NCI-H82 treated with DMSO at 0.1 percent for 48 hours (cell line): ENCODE data around the gene URI1.
"Not testable (repeated sequence)": the region's sequence is repeated elsewhere in the genome, so short reads cannot be mapped to it uniquely, and the experiment has no call there.

ENCODE experiments used
- DNase-seq: peaks from one replicate; lab custom pipeline; 2025; ENCODE audit not compliant: unreplicated experiment; lab: John Stamatoyannopoulos, UW

Gene URI1

GRCh38 chr19:30020189-30020588, 78.2 kb downstream of the URI1 start:
- DNase-seq = no peak

DNA sequence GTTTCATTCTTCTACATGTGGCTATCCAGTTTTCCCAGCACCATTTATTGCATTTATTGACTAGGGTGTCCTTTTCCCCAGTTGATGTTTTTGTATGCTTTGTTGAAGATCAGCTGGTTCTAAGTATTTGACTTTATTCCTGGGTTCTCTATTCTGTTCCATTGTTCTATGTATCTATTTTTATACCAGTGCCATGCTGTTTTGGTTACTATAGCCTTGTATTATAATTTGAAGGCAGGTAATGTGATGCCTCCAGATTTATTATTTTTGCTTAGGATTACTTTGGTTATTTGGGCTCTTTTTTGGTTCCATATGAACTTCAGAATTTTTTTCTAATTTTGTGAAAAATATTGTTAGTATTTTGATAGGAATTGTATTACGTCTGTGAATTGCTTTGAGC, 80.6 kb downstream of the URI1 start:
- no peak for DNase-seq

DNA sequence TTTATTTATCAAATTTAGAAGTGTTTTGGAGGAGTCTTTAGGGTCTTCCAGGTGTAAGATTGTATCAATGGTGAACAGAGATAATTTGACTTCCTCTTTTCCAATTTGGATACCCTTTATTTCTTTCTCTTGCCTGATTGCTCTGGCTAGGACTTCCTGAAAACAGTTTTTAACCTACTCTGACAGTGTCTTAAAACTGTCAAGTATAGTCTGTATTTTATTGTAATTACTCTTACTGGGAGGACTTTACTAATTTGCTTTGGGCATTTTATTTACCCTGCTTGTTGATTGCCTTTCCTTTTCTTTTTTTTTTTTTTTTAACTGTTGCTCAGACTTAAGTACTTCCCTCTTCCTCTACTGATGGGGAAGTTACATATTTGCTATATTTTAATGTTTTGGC, 81.3 kb downstream of the URI1 start:
- DNase-seq = no peak

- DNase-seq = no peak
Measured at GRCh38 chr19:30024091-30024490, 82.1 kb downstream of the URI1 start.

DNA sequence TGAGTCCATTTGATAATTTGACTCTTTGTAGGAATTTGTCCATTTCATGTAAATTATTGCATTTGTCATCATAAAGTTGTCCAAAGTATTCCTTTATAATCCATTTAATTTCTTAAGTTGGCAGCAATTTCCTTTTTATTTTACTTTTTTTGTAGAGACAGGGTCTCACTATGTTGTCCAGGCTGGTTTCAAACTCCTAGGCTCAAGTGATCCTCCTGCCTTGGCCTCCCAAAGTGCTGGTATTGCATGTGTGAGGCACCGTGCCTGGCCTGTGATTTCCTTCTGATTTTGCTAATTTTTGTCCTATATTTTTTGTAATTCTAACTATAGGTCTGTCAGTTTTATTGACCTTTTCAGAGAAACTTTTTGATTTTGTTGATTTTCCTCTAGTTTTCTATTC, 84.9 kb downstream of the URI1 start:
- DNase-seq = no peak

DNA sequence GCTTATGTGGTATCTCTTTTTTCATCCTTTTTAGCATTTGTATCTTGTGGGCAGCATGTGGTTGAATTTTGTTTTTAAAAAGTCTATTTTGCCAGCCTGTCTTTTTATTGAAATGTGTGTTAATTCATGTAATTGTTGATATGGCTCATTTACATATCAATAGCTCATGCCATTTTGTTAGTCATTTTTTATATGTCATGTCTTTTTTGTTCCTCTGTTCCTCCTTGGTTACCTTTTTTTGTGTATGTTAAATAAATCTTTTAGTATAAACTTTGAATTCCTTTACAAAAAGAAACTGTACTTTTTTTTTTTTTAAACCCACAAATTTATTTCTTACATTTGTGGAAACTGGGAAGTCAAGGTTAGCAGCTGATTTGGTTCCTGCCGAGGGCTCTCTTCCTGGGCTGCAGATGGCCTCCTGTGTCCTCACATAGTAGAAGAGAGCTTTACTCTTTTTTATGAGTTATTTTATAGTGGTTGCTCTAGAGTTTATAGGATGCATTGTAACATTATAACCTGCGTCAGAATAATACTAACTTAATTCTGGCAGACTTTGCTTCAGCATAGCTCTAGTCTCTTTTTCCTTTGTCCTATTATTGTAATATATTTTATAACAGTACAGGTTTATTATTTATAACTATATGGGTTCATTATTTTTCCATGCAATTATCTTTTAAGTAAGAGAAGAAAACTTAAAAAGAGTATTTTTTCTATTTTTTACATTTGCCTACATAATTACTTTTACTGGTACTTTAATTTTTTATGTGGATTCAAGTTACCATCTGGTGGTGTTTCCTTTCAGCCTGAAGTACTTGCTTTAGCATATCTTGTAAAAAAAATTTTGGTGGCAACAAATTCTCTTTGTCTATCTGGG, 86.3 kb downstream of the URI1 start:
- DNase-seq = no peak

- no peak for DNase-seq
Measured at GRCh38 chr19:30028992-30029343, 86.9 kb downstream of the URI1 start.

- DNase-seq = no peak
Measured at GRCh38 chr19:30029721-30030510, 87.9 kb downstream of the URI1 start.

DNA sequence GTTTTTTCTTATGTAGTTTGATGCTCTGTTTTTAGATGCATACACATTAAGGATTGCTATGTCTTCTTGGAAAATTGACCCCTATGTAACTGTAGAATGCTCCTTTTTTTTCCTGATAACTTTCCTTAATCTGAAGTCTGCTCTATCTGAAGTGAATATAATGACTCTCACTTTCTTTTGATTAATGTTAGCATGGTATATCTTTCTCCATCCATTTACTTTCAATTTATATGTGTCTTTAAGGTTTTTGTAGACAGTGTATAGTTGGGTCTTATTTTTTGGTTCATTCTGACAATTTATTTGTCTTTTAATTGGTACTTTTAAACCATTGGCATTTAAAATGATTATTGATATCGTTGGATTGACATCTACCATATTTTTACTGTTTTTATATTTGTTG, 92.3 kb downstream of the URI1 start:
- DNase-seq = no peak

DNA sequence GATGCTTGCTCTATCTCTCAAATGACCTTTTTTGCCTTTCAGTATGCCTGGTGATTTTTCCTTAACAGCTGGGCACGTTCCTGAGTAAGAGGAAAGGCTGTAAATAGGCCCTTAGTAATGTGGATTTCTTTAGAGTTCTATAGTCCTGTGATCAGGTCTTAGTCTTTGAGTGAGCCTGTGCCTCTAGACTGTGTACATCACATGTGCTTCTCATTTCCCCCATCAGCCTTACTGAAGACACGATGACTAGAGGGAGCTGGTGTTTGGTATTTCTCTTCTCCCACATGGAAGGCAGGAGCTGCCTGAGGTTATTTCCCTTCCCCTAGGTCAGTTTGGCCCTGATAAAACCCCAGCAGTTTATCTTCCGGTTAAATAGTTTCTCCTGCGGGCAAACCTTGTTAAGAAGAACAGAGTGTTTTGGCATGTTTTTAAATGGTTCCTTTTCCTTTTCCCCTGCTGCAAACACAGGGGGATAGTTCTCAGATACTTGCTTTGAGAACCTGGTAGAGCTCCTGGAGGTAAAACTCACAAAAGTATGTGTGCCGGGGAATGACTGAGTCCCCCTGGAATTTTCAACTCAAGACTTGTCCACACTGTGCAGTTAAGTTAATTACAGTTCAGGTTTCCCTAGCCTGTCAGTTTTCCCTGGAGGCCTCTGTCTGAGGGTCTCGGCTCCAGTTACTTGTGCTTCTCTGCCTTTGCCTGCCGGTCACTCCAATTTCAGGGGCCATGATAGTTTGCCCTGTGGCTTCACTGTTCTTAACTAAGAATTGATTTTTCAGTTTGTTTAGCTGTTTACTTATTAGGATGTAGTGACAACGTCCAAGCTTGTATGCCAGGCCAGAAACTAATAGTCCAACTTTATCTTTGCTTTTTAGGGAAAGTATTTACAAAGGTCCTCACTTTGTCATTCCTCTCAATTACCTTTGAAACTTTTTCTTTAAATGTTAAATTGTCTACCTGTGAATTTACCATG, 94.4 kb downstream of the URI1 start:
- DNase-seq = no peak

DNA sequence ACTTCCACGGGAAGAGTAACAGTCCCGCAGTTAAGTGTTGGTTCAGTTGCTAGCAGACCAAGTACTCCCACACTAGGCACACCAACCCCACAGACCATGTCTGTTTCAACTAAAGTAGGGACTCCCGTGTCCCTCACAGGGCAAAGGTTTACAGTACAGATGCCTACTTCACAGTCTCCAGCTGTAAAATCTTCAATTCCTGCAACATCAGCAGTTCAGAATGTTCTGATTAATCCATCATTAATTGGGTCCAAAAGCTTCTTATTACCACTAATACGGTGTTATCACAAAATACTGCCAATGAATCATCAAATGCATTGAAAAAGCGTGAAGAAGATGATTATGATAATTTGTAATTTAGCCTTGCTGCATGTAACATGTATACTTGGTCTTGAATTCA, 95.8 kb downstream of the URI1 start:
- no peak for DNase-seq

DNA sequence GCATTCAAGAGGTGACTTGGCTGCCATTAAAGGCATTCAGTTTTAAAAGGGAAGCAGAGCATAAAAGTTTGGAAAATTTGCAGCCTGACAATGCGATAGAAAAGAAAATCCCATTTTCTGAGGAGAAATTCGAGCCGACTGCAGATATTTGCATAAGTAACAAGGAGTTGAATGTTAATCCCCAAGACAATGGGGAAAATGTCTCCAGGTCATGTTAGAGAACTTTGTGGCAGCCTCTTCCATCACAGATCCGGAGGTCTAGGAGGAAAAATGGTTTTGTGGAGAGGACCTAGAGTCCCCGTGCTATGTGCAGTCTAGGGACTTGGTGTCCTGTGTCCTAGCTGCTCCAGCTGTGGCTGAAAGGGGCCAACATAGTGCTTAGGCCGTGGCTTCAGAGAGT, 99.9 kb downstream of the URI1 start:
- not testable (repeated sequence) for DNase-seq

GRCh38 chr19:30043008-30043407, 101.0 kb downstream of the URI1 start:
- DNase-seq = not testable (repeated sequence)

GRCh38 chr19:30044273-30045248, 102.5 kb downstream of the URI1 start:
- DNase-seq = no peak

DNA sequence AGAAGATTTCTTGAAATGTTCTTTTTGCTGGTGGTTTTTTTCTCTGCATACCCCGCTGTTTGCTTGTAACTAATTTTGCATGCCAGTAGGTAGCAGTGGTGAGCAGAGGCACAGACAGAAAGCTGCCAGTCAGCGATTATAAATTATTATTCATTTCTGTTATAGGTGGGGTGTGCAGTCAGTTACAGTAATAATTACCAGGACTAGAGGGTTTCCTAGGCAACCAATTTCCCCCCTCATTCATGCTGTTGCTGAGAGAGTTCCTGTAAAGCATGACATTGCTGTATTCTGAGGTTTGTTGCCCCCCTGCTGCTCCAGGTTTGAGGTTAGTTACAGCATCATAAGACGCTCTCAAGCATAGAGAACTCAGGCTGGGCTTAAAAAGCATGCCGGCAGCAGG, 104.5 kb downstream of the URI1 start:
- no peak for DNase-seq

DNA sequence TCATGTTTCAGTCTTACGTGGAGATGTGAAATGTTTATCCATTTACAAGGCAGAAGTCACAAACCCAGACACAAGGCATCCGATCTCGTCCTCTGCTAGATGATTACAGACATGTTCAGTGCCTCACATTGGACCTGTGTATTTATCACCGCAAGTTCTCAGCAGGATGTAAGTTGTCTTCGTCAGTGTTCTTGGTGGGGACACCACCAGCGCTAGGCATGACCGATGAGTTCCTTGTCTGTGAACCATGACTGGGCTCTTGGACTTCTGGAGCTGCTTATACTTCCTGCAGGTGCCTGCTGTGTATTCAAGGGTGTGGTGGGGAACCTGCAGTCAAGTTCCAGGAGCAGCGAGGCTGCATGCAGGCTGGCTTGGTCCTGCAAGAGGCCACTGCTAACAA, 105.4 kb downstream of the URI1 start:
- no peak for DNase-seq

DNA sequence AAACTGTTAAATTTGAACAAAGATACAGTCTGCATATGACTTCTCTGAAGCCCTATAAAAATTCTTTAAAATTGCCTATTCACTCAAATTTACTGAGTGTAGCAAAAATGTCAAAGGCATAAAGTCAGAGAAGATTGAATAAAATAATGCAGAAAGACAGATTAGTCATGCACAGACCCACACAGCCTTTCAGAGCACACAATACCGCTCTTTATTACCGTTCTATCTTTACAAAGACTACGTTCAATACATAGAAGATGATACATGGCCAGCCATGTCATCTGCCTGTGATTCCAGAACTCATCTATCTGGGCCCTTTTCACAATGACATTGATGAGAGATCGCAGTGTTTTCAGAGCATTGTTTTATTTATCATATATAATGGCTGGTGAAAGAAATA, 107.2 kb downstream of the URI1 start:
- no peak for DNase-seq

GRCh38 chr19:30049846-30050667, 108.0 kb downstream of the URI1 start:
- no peak for DNase-seq
